HL-60 (cell line): ENCODE measurements around the gene MAP1B.

Source experiments
- DNase-seq, 2 experiments: peaks; one replicate each; pipeline ENCODE4 v3.0.0-alpha.2; 2010 to 2020; ENCODE audit warnings: low read depth in 1 of 2, low spot score in 1 of 2
- H3K27ac ChIP-seq: fragments of 250-450 bp; sonication (Bioruptor Pico); replicated peaks from 2 replicates; pipeline ENCODE4 v1.5.1; 2020; ENCODE audit warnings: mild to moderate bottlenecking, moderate library complexity
- H3K27me3 ChIP-seq: fragments of 250-450 bp; sonication (Bioruptor Pico); 2 replicates; pipeline ENCODE4 v1.5.1; 2021; ENCODE audit warnings: mild to moderate bottlenecking, moderate library complexity; ENCODE audit not compliant: insufficient read depth, poor library complexity, severe bottlenecking
- H3K4me3 ChIP-seq: replicated peaks from 2 replicates; pipeline ENCODE4 v1.5.1; 2011; ENCODE audit warnings: mild to moderate bottlenecking, control low read depth, low read length; ENCODE audit not compliant: insufficient read depth
- CTCF ChIP-seq: IDR thresholded peaks from one replicate; pipeline ENCODE4 v1.5.1; 2011; ENCODE audit warnings: low read length, control low read depth, inconsistent platforms; ENCODE audit not compliant: insufficient read depth
- GABPA ChIP-seq: IDR thresholded peaks from 2 replicates; pipeline ENCODE4 v1.6.1; 2012; ENCODE audit warnings: low read depth
- POLR2AphosphoS5 ChIP-seq: IDR thresholded peaks from 2 replicates; pipeline ENCODE4 v1.6.1; 2012; ENCODE audit warnings: low read depth
- REST ChIP-seq: IDR thresholded peaks from 2 replicates; pipeline ENCODE4 v1.6.1; 2012; ENCODE audit warnings: low read depth; ENCODE audit not compliant: insufficient replicate concordance
- SPI1 ChIP-seq: IDR thresholded peaks from 2 replicates; pipeline ENCODE4 v1.6.1; 2012; ENCODE audit warnings: low read depth, mild to moderate bottlenecking, borderline replicate concordance

The MAP1B gene

GRCh38 chr5:72114629-72115028, 7.4 kb downstream of the MAP1B start:
- TF ChIP-seq SPI1, result no peak
- TF ChIP-seq CTCF, result no peak
- TF ChIP-seq GABPA, result no peak
- no peak for TF ChIP-seq REST
- no peak for TF ChIP-seq POLR2AphosphoS5
- Histone ChIP-seq H3K27me3 (no peaks in the 10 kb centered on the region), H3K4me3 (no peak overlapping the region), H3K27ac (no peak overlapping the region)
- DNase-seq, result no peak

GRCh38 chr5:72115296-72115695, 8.0 kb downstream of the MAP1B start:
- TF ChIP-seq GABPA (no peak), CTCF (no peak), POLR2AphosphoS5 (no peak), SPI1 (no peak), REST (no peak)
- DNase-seq, result no peak
- H3K27me3 ChIP-seq, result no peaks in the 10 kb centered on the region

GRCh38 chr5:72117307-72117706, 10.0 kb downstream of the MAP1B start:
- no peaks in the 10 kb centered on the region for H3K27me3 ChIP-seq
- DNase-seq, result no peak
- no peak overlapping the region for H3K4me3 ChIP-seq
- no peak for TF ChIP-seq SPI1
- no peak overlapping the region for H3K27ac ChIP-seq

More at GRCh38 chr5:72115296-72115695, 8.0 kb downstream of the MAP1B start:
- Histone ChIP-seq H3K4me3 (no peak overlapping the region), H3K27ac (no peak overlapping the region)

GRCh38 chr5:72121052-72121779, 13.9 kb downstream of the MAP1B start:
- DNase-seq, result no peak
- Histone ChIP-seq H3K27me3 (no peaks in the 10 kb centered on the region), H3K27ac (no peak overlapping the region), H3K4me3 (no peak overlapping the region)
- no peak for TF ChIP-seq REST
- no peak for TF ChIP-seq CTCF
